Measurements from ENCODE around the gene AGGF1.
A peak's percentile ranks its signal among the peaks of the same experiment; 100 is the strongest.

The AGGF1 gene

GRCh38 chr5:77031891-77032290 lies 1.7 kb downstream of the AGGF1 start:
- Histone ChIP-seq H3K4me2 (ENCODE audit: low read depth, low read length, poor library complexity, severe bottlenecking) (peak overlapping the region; percentile 72), H3K4me3 (ENCODE audit: insufficient read depth, low read length, poor library complexity, severe bottlenecking) (peak overlapping the region; percentile 19), H3K36me3 (ENCODE audit: low read length) (peaks cover 30% of the 10 kb centered on the region)

DNA sequence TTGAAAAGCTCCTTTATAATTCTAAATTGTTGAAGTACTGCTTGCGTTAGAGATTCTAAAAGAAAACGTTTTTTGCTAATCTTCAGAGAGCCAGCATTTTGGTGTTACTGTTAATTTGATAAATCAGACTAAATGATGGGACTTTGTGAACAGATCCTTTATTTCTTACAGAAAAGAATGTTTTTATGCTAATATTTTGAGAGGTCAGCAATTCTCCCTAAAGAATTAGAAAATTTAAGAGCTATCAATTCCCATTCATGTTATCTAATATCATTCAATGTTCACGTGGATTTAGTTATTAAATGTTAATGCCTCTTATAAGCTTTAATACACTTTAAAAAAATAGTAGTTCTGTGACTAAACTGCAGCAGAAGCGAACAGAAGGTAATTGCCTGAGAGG lies 2.4 kb downstream of the AGGF1 start:
- Histone ChIP-seq H3K9me2 (replicated peaks; ENCODE audit: insufficient read depth, low read length) (no peaks in the 10 kb centered on the region), H3K4me3 (ENCODE audit: insufficient read depth, low read length, poor library complexity, severe bottlenecking) (no peak overlapping the region), H3K36me3 (ENCODE audit: low read length) (peaks cover 38% of the 10 kb centered on the region), H3K27me3 (ENCODE audit: low read length) (no peaks in the 10 kb centered on the region), H3K9ac (ENCODE audit: low read length) (no peak overlapping the region), H3K27ac (ENCODE audit: low read depth, low read length) (no peak overlapping the region), H3F3A (ENCODE audit: insufficient read depth) (peaks cover 4% of the 10 kb centered on the region), H2AFZ (ENCODE audit: low read depth, low read length, severe bottlenecking) (no peak overlapping the region), H4K20me1 (ENCODE audit: low read depth, low read length) (no peaks in the 10 kb centered on the region), H3K9me3 (ENCODE audit: insufficient read depth, low read length) (peaks cover 17% of the 10 kb centered on the region; the same call in 1 of the 2 replicates), H3K4me2 (ENCODE audit: low read depth, low read length, poor library complexity, severe bottlenecking) (peak overlapping the region; percentile 23), H3K79me2 (ENCODE audit: insufficient read depth, low read length) (peaks cover 43% of the 10 kb centered on the region)
- TF ChIP-seq, protein P1, sequence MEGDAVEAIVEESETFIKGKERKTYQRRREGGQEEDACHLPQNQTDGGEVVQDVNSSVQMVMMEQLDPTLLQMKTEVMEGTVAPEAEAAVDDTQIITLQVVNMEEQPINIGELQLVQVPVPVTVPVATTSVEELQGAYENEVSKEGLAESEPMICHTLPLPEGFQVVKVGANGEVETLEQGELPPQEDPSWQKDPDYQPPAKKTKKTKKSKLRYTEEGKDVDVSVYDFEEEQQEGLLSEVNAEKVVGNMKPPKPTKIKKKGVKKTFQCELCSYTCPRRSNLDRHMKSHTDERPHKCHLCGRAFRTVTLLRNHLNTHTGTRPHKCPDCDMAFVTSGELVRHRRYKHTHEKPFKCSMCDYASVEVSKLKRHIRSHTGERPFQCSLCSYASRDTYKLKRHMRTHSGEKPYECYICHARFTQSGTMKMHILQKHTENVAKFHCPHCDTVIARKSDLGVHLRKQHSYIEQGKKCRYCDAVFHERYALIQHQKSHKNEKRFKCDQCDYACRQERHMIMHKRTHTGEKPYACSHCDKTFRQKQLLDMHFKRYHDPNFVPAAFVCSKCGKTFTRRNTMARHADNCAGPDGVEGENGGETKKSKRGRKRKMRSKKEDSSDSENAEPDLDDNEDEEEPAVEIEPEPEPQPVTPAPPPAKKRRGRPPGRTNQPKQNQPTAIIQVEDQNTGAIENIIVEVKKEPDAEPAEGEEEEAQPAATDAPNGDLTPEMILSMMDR (IDR thresholded peaks at IDR 0.05; ENCODE audit: insufficient read depth, low read length, poor library complexity, severe bottlenecking): no peak
- TF ChIP-seq EZH2phosphoT487 (conservative IDR thresholded peaks at IDR 0.05; ENCODE audit: low read length): no peak

More at GRCh38 chr5:77031891-77032290, 1.7 kb downstream of the AGGF1 start:
- H2AFZ ChIP-seq (ENCODE audit: low read depth, low read length, severe bottlenecking): no peak overlapping the region
- H4K20me1 ChIP-seq (ENCODE audit: low read depth, low read length): no peaks in the 10 kb centered on the region
- TF ChIP-seq, protein P1 (IDR thresholded peaks at IDR 0.05; ENCODE audit: insufficient read depth, low read length, poor library complexity, severe bottlenecking): no peak
- TF ChIP-seq EZH2phosphoT487 (conservative IDR thresholded peaks at IDR 0.05; ENCODE audit: low read length): no peak
- H3K27me3 ChIP-seq (ENCODE audit: low read length): no peaks in the 10 kb centered on the region
- H3K27ac ChIP-seq (ENCODE audit: low read depth, low read length): no peak overlapping the region
- H3K9ac ChIP-seq (ENCODE audit: low read length): peak overlapping the region; percentile 90; the same call in 1 of the 2 replicates
- H3K9me2 ChIP-seq (replicated peaks; ENCODE audit: insufficient read depth, low read length): no peaks in the 10 kb centered on the region
- peaks cover 17% of the 10 kb centered on the region; the same call in 1 of the 2 replicates for H3K9me3 ChIP-seq (ENCODE audit: insufficient read depth, low read length)
- H3K79me2 ChIP-seq (ENCODE audit: insufficient read depth, low read length): peaks cover 43% of the 10 kb centered on the region
- no peaks in the 10 kb centered on the region; the same call in none of the 2 replicates for H3F3A ChIP-seq (ENCODE audit: insufficient read depth)

DNA sequence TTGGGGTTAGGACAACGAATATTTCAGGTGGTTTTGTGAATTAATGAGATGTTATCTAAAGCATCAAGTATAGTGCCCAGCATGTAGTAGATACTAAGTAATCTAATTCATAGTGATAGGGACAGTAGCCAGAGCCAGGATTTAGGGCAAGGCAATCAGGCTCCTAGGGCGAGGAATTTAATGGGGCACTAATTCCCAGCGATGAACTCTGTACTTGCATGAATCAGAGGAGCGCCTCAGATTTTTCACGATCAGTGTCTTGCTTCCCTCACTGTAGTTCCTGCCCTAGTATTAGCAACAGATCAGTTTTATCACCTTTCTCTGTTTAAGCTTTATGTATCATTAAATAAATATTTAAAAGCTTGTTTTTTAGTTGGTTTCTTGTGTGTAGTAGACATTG lies 3.1 kb downstream of the AGGF1 start:
- H3K36me3 ChIP-seq (ENCODE audit: low read length): peaks cover 44% of the 10 kb centered on the region
- H3F3A ChIP-seq (ENCODE audit: insufficient read depth): peaks cover 4% of the 10 kb centered on the region
- no peaks in the 10 kb centered on the region for H3K27me3 ChIP-seq (ENCODE audit: low read length)
- no peak for TF ChIP-seq EZH2phosphoT487 (conservative IDR thresholded peaks at IDR 0.05; ENCODE audit: low read length)
- TF ChIP-seq, protein P1 (IDR thresholded peaks at IDR 0.05; ENCODE audit: insufficient read depth, low read length, poor library complexity, severe bottlenecking): no peak
- no peak overlapping the region for H3K27ac ChIP-seq (ENCODE audit: low read depth, low read length)
- no peaks in the 10 kb centered on the region for H4K20me1 ChIP-seq (ENCODE audit: low read depth, low read length)
- H3K9ac ChIP-seq (ENCODE audit: low read length): no peak overlapping the region
- H2AFZ ChIP-seq (ENCODE audit: low read depth, low read length, severe bottlenecking): no peak overlapping the region
- peaks cover 15% of the 10 kb centered on the region; the same call in 1 of the 2 replicates for H3K9me3 ChIP-seq (ENCODE audit: insufficient read depth, low read length)
- peaks cover 43% of the 10 kb centered on the region for H3K79me2 ChIP-seq (ENCODE audit: insufficient read depth, low read length)
- H3K4me3 ChIP-seq (ENCODE audit: insufficient read depth, low read length, poor library complexity, severe bottlenecking): no peak overlapping the region
- no peaks in the 10 kb centered on the region for H3K9me2 ChIP-seq (replicated peaks; ENCODE audit: insufficient read depth, low read length)
- H3K4me2 ChIP-seq (ENCODE audit: low read depth, low read length, poor library complexity, severe bottlenecking): peak overlapping the region; percentile 23
